GM19193 (cell line): ENCODE results near the gene MRTFA.

ENCODE experiments used
- POLR2A ChIP-seq: IDR thresholded peaks from 4 replicates; pipeline ENCODE4 v1.6.1; 2011; ENCODE audit not compliant: insufficient read depth, insufficient read length; ENCODE audit errors: extremely low read depth

Gene MRTFA

GRCh38 chr22:40363059-40363458 is 273.5 kb downstream of the MRTFA start:
- TF ChIP-seq POLR2A, result no peak

GRCh38 chr22:40361100-40361499 is 275.4 kb downstream of the MRTFA start:
- no peak for TF ChIP-seq POLR2A
